ENCODE data around the gene MRFAP1L1. TPM values are rescaled to one million over a fixed set of nuclear protein-coding genes. Genes with fewer than 3 reads are reported as not detected.

Gene MRFAP1L1
- total RNA-seq, 2 experiments from 2014 or later = 26.6 to 27.0 TPM

- no peaks in the 10 kb centered on the region for H3K27me3 ChIP-seq (ENCODE audit: control insufficient read depth in 1 of 2, insufficient read depth in 2 of 2, low read length in 2 of 2)
- DNase-seq (peak; percentile 49 to 89 (median 68)), ATAC-seq (ENCODE audit: poor library complexity) (peak; percentile 94)
- H3K27me3 Mint-ChIP-seq = no peaks in the 10 kb centered on the region
- H3K4me1 ChIP-seq (ENCODE audit: insufficient read depth, low read length) = peaks cover 92% of the 10 kb centered on the region
- H3K36me3 ChIP-seq (ENCODE audit: insufficient read depth, low read length) = no peaks in the 10 kb centered on the region
- ChIA-PET CTCF (interaction anchor here (0.6 to 2.1 kb wide), 4 partner anchors 13 to 177 kb away, joined by 3 to 24 read pairs (median 4); partner anchors contain the start of gene MRFAP1L1), POLR2A (interaction anchor here (0.6 to 4.7 kb wide), 22 partner anchors 8 to 372 kb away, joined by 3 to 167 read pairs (median 5); partner anchors contain the start of genes BLOC1S4, GRPEL1, KIAA0232 and MRFAP1)
- peak overlapping the region; percentile 75 to 83 for H3K27ac ChIP-seq (ENCODE audit: low read depth in 1 of 2, low read length in 2 of 2)
- no peak for TF ChIP-seq CTCF (IDR thresholded peaks at IDR 0.05)
- peaks cover 18% of the 10 kb centered on the region for H3K36me3 Mint-ChIP-seq (ENCODE audit: low read depth)
- peak overlapping the region; percentile 1 for H3K4me3 ChIP-seq (ENCODE audit: low read length)
- no peaks in the 10 kb centered on the region for H3K9me3 Mint-ChIP-seq
- intact Hi-C loops (cut with DNase I, micrococcal nuclease) = loop anchor here in 1 of 2 experiments (1.0 to 2.0 kb wide), 2 partner anchors 13 to 21 kb away; partner anchors contain the start of genes BLOC1S4 and MRFAP1L1
- no peaks in the 10 kb centered on the region for H3K9me3 ChIP-seq (ENCODE audit: control insufficient read depth in 1 of 2, insufficient read depth in 1 of 2, low read length in 2 of 2)
- H3K27ac Mint-ChIP-seq = peak overlapping the region; percentile 89
- peak overlapping the region; percentile 39 for H3K4me3 Mint-ChIP-seq
- peaks cover 82% of the 10 kb centered on the region for H3K4me1 Mint-ChIP-seq (ENCODE audit: low read depth)
Observed at GRCh38 chr4:6695660-6696610, 13.7 kb downstream of the MRFAP1L1 start.

GRCh38 chr4:6694177-6694901 lies 15.3 kb downstream of the MRFAP1L1 start:
- intact Hi-C loops (cut with DNase I, micrococcal nuclease) = no loop called here

More at GRCh38 chr4:6694177-6694901, 15.3 kb downstream of the MRFAP1L1 start:
- CTCF ChIA-PET = interaction anchor here (1.2 kb wide), 1 partner anchor 19 kb away, joined by 9 read pairs; no protein-coding TSS in a partner anchor
- Histone ChIP-seq H3K27me3 (ENCODE audit: control insufficient read depth in 1 of 2, insufficient read depth in 2 of 2, low read length in 2 of 2) (no peaks in the 10 kb centered on the region), H3K27ac (ENCODE audit: low read depth in 1 of 2, low read length in 2 of 2) (peak overlapping the region; percentile 75 to 83), H3K36me3 (ENCODE audit: insufficient read depth, low read length) (no peaks in the 10 kb centered on the region), H3K4me1 (ENCODE audit: insufficient read depth, low read length) (peaks cover 100% of the 10 kb centered on the region), H3K4me3 (ENCODE audit: low read length) (no peak overlapping the region), H3K9me3 (ENCODE audit: control insufficient read depth in 1 of 2, insufficient read depth in 1 of 2, low read length in 2 of 2) (no peaks in the 10 kb centered on the region)
- peak overlapping the region; percentile 65 for H3K4me3 Mint-ChIP-seq
- H3K4me1 Mint-ChIP-seq (ENCODE audit: low read depth) = peaks cover 84% of the 10 kb centered on the region
- H3K27me3 Mint-ChIP-seq = no peaks in the 10 kb centered on the region
- H3K9me3 Mint-ChIP-seq = no peaks in the 10 kb centered on the region
- POLR2A ChIA-PET = interaction anchor here (3.1 to 4.7 kb wide), 5 partner anchors 12 to 54 kb away, joined by 30 to 167 read pairs (median 35); partner anchors contain the start of genes BLOC1S4, MRFAP1 and MRFAP1L1
- H3K27ac Mint-ChIP-seq = peak overlapping the region; percentile 89
- H3K36me3 Mint-ChIP-seq (ENCODE audit: low read depth) = peaks cover 8% of the 10 kb centered on the region
- ATAC-seq (ENCODE audit: poor library complexity) = no peak
- peak in 4 of 14 experiments; percentile 38 to 73 (median 64) for DNase-seq
- TF ChIP-seq CTCF (IDR thresholded peaks at IDR 0.05) = no peak

Data from CD4-positive, alpha-beta T cell (primary cell).